H9 (cell line): ENCODE data around the gene SLC12A8. TPM values are rescaled to one million over a fixed set of nuclear protein-coding genes. Genes with fewer than 3 reads are reported as not detected.

Experiments used
- DNase-seq: peaks from one replicate; pipeline ENCODE4 v3.0.0-alpha.2; 2017
- H2AFZ ChIP-seq: one replicate; pipeline ENCODE4 v1.6.1; 2013; ENCODE audit warnings: mild to moderate bottlenecking, low read length, control low read depth, moderate library complexity
- H2AK5ac ChIP-seq: 2 replicates; pipeline ENCODE4 v1.6.1; 2013; ENCODE audit warnings: low read length, control low read depth, mixed read lengths; ENCODE audit not compliant: insufficient read length
- H2BK120ac ChIP-seq: one replicate; pipeline ENCODE4 v1.6.1; 2013; ENCODE audit warnings: low read depth, mild to moderate bottlenecking, low read length, control low read depth, inconsistent platforms; ENCODE audit not compliant: poor library complexity, severe bottlenecking
- H2BK12ac ChIP-seq: 2 replicates; pipeline ENCODE4 v1.6.1; 2013; ENCODE audit warnings: low read length, control low read depth, mixed read lengths, low read depth; ENCODE audit not compliant: insufficient read length
- H2BK15ac ChIP-seq: 2 replicates; pipeline ENCODE4 v1.6.1; 2013; ENCODE audit warnings: low read depth, low read length, control low read depth
- H2BK20ac ChIP-seq: one replicate; pipeline ENCODE4 v1.6.1; 2013; ENCODE audit warnings: low read depth, mild to moderate bottlenecking, low read length, control low read depth, inconsistent platforms; ENCODE audit not compliant: poor library complexity, severe bottlenecking
- H2BK5ac ChIP-seq: 2 replicates; pipeline ENCODE4 v1.6.1; 2013; ENCODE audit warnings: low read length, control low read depth, mixed read lengths; ENCODE audit not compliant: insufficient read length
- H3K14ac ChIP-seq: 2 replicates; pipeline ENCODE4 v1.6.1; 2013; ENCODE audit warnings: low read length, control low read depth; ENCODE audit not compliant: insufficient read depth
- H3K18ac ChIP-seq: 2 replicates; pipeline ENCODE4 v1.6.1; 2013; ENCODE audit warnings: low read depth, mild to moderate bottlenecking, mixed read lengths, low read length, control low read depth; ENCODE audit not compliant: insufficient read length
- H3K23ac ChIP-seq: 2 replicates; pipeline ENCODE4 v1.6.1; 2013; ENCODE audit warnings: low read length, control low read depth, mixed read lengths, low read depth; ENCODE audit not compliant: insufficient read length
- H3K23me2 ChIP-seq: 2 replicates; pipeline ENCODE4 v1.6.1; 2013; ENCODE audit warnings: low read depth, mild to moderate bottlenecking, mixed read lengths, low read length, control low read depth; ENCODE audit not compliant: insufficient read length, poor library complexity, severe bottlenecking
- H3K27ac ChIP-seq: 2 replicates; pipeline ENCODE4 v1.5.1; 2013; ENCODE audit warnings: low read length, control low read depth, mixed read lengths, low read depth; ENCODE audit not compliant: insufficient read length
- H3K27me3 ChIP-seq: 2 replicates; pipeline ENCODE4 v1.6.1; 2013; ENCODE audit warnings: low read length, control low read depth, inconsistent platforms; ENCODE audit not compliant: insufficient read depth
- H3K4ac ChIP-seq: 2 replicates; pipeline ENCODE4 v1.6.1; 2013; ENCODE audit warnings: low read depth, mild to moderate bottlenecking, control low read depth, inconsistent platforms, low read length, moderate library complexity
- H3K4me1 ChIP-seq: 2 replicates; pipeline ENCODE4 v1.6.1; 2013; ENCODE audit warnings: low read length, control low read depth, inconsistent platforms; ENCODE audit not compliant: insufficient read depth
- H3K4me2 ChIP-seq: 2 replicates; pipeline ENCODE4 v1.6.1; 2013; ENCODE audit warnings: low read length, control low read depth, mixed read lengths; ENCODE audit not compliant: insufficient read length, insufficient read depth
- H3K56ac ChIP-seq: 2 replicates; pipeline ENCODE4 v1.6.1; 2013; ENCODE audit warnings: low read depth, mild to moderate bottlenecking, mixed read lengths, low read length, control low read depth; ENCODE audit not compliant: insufficient read length
- H3K79me1 ChIP-seq: 2 replicates; pipeline ENCODE4 v1.6.1; 2013; ENCODE audit warnings: low read depth, mild to moderate bottlenecking, moderate library complexity, low read length, control low read depth, inconsistent platforms; ENCODE audit not compliant: insufficient read depth, poor library complexity, severe bottlenecking
- H3K79me2 ChIP-seq: 2 replicates; pipeline ENCODE4 v1.6.1; 2013; ENCODE audit warnings: low read length, control low read depth, inconsistent platforms; ENCODE audit not compliant: insufficient read depth
- H3K9ac ChIP-seq: 2 replicates; pipeline ENCODE4 v1.6.1; 2013; ENCODE audit warnings: low read length, control low read depth, mixed read lengths; ENCODE audit not compliant: insufficient read length; ENCODE audit errors: extremely low read depth
- H3K9me3 ChIP-seq: one replicate; pipeline ENCODE4 v1.6.1; 2013; ENCODE audit warnings: low read depth, low read length, inconsistent platforms; ENCODE audit not compliant: control insufficient read depth
- H3T11ph ChIP-seq: one replicate; pipeline ENCODE4 v1.6.1; 2013; ENCODE audit warnings: mild to moderate bottlenecking, low read length, control low read depth, inconsistent platforms
- H4K20me1 ChIP-seq: one replicate; pipeline ENCODE4 v1.6.1; 2013; ENCODE audit not compliant: control insufficient read depth, insufficient read length, insufficient read depth
- H4K5ac ChIP-seq: 2 replicates; pipeline ENCODE4 v1.6.1; 2013; ENCODE audit warnings: low read depth, mild to moderate bottlenecking, mixed read lengths, low read length, control low read depth; ENCODE audit not compliant: insufficient read length
- H4K8ac ChIP-seq: replicated peaks from 2 replicates; pipeline ENCODE4 v1.6.1; 2013; ENCODE audit warnings: low read length, control low read depth, mixed read lengths, low read depth; ENCODE audit not compliant: insufficient read length
- H4K91ac ChIP-seq: 2 replicates; pipeline ENCODE4 v1.6.1; 2013; ENCODE audit warnings: low read depth, mild to moderate bottlenecking, moderate library complexity, mixed read lengths, low read length, control low read depth; ENCODE audit not compliant: insufficient read length
- H3K27ac Mint-ChIP-seq, 3 experiments: 2 replicates in 2 of 3; 3 replicates in 1 of 3; pipeline ENCODE4 v1.8.0; 2020 to 2021; ENCODE audit warnings: mixed read lengths in 3 of 3, mild to moderate bottlenecking in 1 of 3, moderate library complexity in 1 of 3
- H3K27me3 Mint-ChIP-seq: 2 replicates; pipeline ENCODE4 v1.8.0; 2021; ENCODE audit warnings: low read depth, mild to moderate bottlenecking, moderate library complexity, mixed read lengths
- H3K36me3 Mint-ChIP-seq, 3 experiments: 2 replicates in 2 of 3; 3 replicates in 1 of 3; pipeline ENCODE4 v1.8.0; 2020 to 2021; ENCODE audit warnings: low read depth in 3 of 3, mixed read lengths in 3 of 3; ENCODE audit not compliant: insufficient read depth in 1 of 3
- H3K4me1 Mint-ChIP-seq, 2 experiments: 2 replicates each; pipeline ENCODE4 v1.8.0; 2020; ENCODE audit warnings: mixed read lengths in 2 of 2
- H3K4me3 Mint-ChIP-seq, 2 experiments: 2 replicates in 1 of 2; 3 replicates in 1 of 2; pipeline ENCODE4 v1.8.0; 2020 to 2021; ENCODE audit warnings: mild to moderate bottlenecking in 2 of 2, mixed read lengths in 2 of 2, moderate library complexity in 1 of 2
- H3K9me3 Mint-ChIP-seq, 2 experiments: 2 replicates in 1 of 2; 3 replicates in 1 of 2; pipeline ENCODE4 v1.8.0; 2020; ENCODE audit warnings: mild to moderate bottlenecking in 2 of 2, mixed read lengths in 2 of 2, moderate library complexity in 1 of 2
- CTCF ChIP-seq: fragments of 200-600 bp; sonication (generic); conservative IDR thresholded peaks from 3 replicates; pipeline ENCODE4 v1.8.0; 2021; ENCODE audit warnings: antibody characterized with exemption, mild to moderate bottlenecking
- WGBS: extraction: QIAGEN DNeasy Blood & Tissue Kit; methylation state at CpG from one replicate; pipeline ENCODE4 v1.1.7; 2013; ENCODE audit warnings: missing lambda C conversion rate, low lambda C conversion rate, mixed read lengths; ENCODE audit not compliant: insufficient read length; ENCODE audit errors: extremely low coverage; 5-methylcytosine and 5-hydroxymethylcytosine counted together
- total RNA-seq: library from RNA; stranded (reverse); gene quantifications from 2 replicates; pipeline ENCODE4 v1.2.1, GENCODE V29; 2021

Gene SLC12A8
- total RNA-seq, 1 experiment from 2014 or later = 8.2 TPM

DNA sequence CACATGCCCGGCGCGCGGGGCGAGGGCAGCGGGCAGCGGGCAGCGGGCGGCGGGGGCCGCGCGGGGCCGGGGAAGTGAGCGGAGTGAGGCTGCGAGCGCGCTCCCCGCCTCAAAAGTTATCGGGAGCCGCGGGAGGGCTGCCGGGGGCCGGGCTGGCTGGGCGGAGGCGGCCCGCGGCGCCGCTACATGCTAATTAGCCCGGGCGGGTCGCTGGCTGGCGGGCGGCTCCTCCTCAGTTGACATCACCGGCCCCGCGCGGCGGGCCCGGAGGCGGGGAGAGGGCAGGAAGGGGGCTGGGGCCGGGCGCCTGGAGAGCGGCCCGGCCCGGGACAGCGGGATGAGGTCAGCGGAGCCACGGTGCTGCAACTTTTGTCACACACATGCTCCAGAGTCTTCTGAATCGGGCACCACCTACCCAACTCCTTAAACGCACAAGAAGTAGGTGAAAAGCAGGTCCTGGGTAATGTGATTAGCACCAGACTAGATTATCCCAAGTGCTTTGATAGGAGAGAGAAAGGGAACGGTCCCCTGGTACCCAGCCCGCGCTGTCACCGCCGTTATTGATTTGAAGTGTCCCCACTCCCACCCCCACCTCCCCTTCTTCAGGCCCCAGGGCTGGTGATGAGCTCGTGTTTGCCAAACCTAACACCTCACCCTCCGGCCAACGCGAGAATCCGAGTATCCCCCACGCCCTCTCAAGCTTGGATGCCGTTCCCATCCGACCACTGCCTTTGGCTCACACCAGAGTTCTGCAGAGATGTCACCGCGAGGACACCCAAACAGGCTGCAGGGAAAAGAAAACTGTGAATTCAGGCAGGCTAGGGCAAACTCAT is 156.4 kb downstream of the SLC12A8 start, which contains the start of gene HEG1:
TSS of gene HEG1 (minus strand) at position 85 of the 833 bp plus-strand sequence. CDS start 107 bp downstream, outside the sequence.
- no peak within 1 kb of the TSS for H3T11ph ChIP-seq
- peaks cover 0 to 2% of the 10 kb centered on the region in 2 experiments; a peak in 1 of 5 replicates for H3K9me3 Mint-ChIP-seq
- peaks cover 67% of the 10 kb centered on the region for H3K27me3 Mint-ChIP-seq
- H3K4me1 Mint-ChIP-seq = peaks cover 66 to 67% of the 10 kb centered on the region in 2 experiments
- H3K14ac ChIP-seq = no peak within 1 kb of the TSS
- H3K56ac ChIP-seq = no peak within 1 kb of the TSS
- no peak within 1 kb of the TSS for H3K23ac ChIP-seq
- no peak within 1 kb of the TSS for H4K91ac ChIP-seq
- no peaks in the 10 kb centered on the region for H3K79me2 ChIP-seq
- no CpG with 5 or more reads among the region's 67 CpGs for WGBS
- no peak within 1 kb of the TSS for H2BK15ac ChIP-seq
- peaks cover 14% of the 10 kb centered on the region; the same call in 1 of the 2 replicates for H3K4me1 ChIP-seq
- H2BK20ac ChIP-seq = no peak within 1 kb of the TSS
- peak within 1 kb of the TSS; percentile 70 to 86 for H3K4me3 Mint-ChIP-seq
- no peak within 1 kb of the TSS for H2BK120ac ChIP-seq
- H3K4ac ChIP-seq = no peak within 1 kb of the TSS
- H2AK5ac ChIP-seq = no peak within 1 kb of the TSS
- H3K23me2 ChIP-seq = peaks cover 14% of the 10 kb centered on the region
- H3K27me3 ChIP-seq = peaks cover 14% of the 10 kb centered on the region; the same call in 1 of the 2 replicates
- DNase-seq = peak; percentile 80
- H3K27ac Mint-ChIP-seq = peak within 1 kb of the TSS in 1 of 3 experiments; percentile 1; a peak in 1 of 7 replicates
- peak within 1 kb of the TSS; percentile 72 for H3K4me2 ChIP-seq
- H3K18ac ChIP-seq = no peak within 1 kb of the TSS
- no peaks in the 10 kb centered on the region for H3K79me1 ChIP-seq
- no peak within 1 kb of the TSS for H4K8ac ChIP-seq
- TF ChIP-seq CTCF = no peak
- H4K20me1 ChIP-seq = no peaks in the 10 kb centered on the region
- H3K9me3 ChIP-seq = no peaks in the 10 kb centered on the region
- no peak within 1 kb of the TSS for H4K5ac ChIP-seq
- no peak within 1 kb of the TSS for H3K9ac ChIP-seq
- H3K27ac ChIP-seq = no peak within 1 kb of the TSS
- no peak within 1 kb of the TSS for H2AFZ ChIP-seq
- no peaks in the 10 kb centered on the region for H3K36me3 Mint-ChIP-seq
- no peak within 1 kb of the TSS for H2BK5ac ChIP-seq
- H2BK12ac ChIP-seq = no peak within 1 kb of the TSS
